ENCODE data around the gene RABGAP1L. TPM values are rescaled to one million over a fixed set of nuclear protein-coding genes. Genes with fewer than 3 reads are reported as not detected.

Gene RABGAP1L
- polyA plus RNA-seq, 3 donors, result 35.2 to 75.3 (median 63.3) TPM

DNA sequence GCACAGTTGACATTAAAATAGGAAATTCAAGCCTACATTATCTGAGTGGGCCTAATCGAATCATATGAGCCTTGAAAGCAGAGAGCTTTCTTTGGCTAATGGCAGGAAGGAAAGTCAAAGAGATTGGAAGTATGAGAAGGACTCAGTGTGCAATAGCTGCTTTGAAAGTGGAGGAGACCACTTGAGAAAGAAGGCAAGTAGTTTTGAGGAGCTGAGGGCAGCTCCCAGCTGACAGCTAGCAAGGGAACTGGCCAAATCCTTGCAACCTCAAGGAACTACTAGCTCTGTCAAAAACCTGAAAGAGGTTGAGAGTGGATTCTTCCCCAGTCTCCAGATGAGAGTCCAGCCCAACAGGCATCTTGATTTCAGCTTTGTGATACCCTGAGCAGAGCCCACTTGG lies 691.4 kb downstream of the RABGAP1L start:
- TF ChIP-seq CTCF (IDR thresholded peaks at IDR 0.05), result no peak
- no peak overlapping the region for H2AFZ ChIP-seq (ENCODE audit: insufficient read depth, low read depth, low read length, poor library complexity, severe bottlenecking)
- Mint-ChIP-seq H3K4me1 (no peaks in the 10 kb centered on the region), H3K27ac (no peak overlapping the region), H3K27me3 (ENCODE audit: low read depth in 3 of 3) (peaks cover 0 to 2% (median 0%) of the 10 kb centered on the region in 3 donors), H3K4me3 (no peak overlapping the region), H3K36me3 (no peaks in the 10 kb centered on the region), H3K9me3 (peaks cover 0 to 3% (median 0%) of the 10 kb centered on the region in 7 donors)
- H3K9ac ChIP-seq (ENCODE audit: insufficient read depth, low read length, poor library complexity, severe bottlenecking), result no peak overlapping the region
- no peaks in the 10 kb centered on the region for H4K20me1 ChIP-seq (ENCODE audit: insufficient read depth, low read length)
- intact Hi-C loops (cut with micrococcal nuclease), result no loop called here
- no peaks in the 10 kb centered on the region for H3K9me3 ChIP-seq (replicated peaks in 1 of 2; ENCODE audit: control insufficient read depth in 1 of 2, insufficient read depth in 1 of 2, low read length in 2 of 2)
- H3K27me3 ChIP-seq (ENCODE audit: control insufficient read depth in 2 of 2, insufficient read depth in 2 of 2, low read length in 2 of 2), result no peaks in the 10 kb centered on the region
- H3K36me3 ChIP-seq (replicated peaks in 1 of 2; ENCODE audit: control insufficient read depth in 1 of 2, insufficient read depth in 2 of 2, low read length in 2 of 2), result no peaks in the 10 kb centered on the region
- DNase-seq, result no peak
- H3K4me2 ChIP-seq (replicated peaks; ENCODE audit: extremely low read depth, low read length, poor library complexity, severe bottlenecking), result no peak overlapping the region
- WGBS (ENCODE audit: insufficient coverage), result no CpG with 5 or more reads among the region's 1 CpG
- no peak overlapping the region for H3K27ac ChIP-seq (ENCODE audit: low read depth in 1 of 2, low read length in 2 of 2)
- no peak overlapping the region for H3K4me3 ChIP-seq (replicated peaks in 1 of 3; ENCODE audit: low read depth in 2 of 3, low read length in 3 of 3)
- H3K79me2 ChIP-seq (ENCODE audit: insufficient read depth, low read length), result no peaks in the 10 kb centered on the region
- H3K4me1 ChIP-seq (ENCODE audit: control insufficient read depth in 1 of 2, insufficient read depth in 2 of 2, low read length in 2 of 2), result no peaks in the 10 kb centered on the region

DNA sequence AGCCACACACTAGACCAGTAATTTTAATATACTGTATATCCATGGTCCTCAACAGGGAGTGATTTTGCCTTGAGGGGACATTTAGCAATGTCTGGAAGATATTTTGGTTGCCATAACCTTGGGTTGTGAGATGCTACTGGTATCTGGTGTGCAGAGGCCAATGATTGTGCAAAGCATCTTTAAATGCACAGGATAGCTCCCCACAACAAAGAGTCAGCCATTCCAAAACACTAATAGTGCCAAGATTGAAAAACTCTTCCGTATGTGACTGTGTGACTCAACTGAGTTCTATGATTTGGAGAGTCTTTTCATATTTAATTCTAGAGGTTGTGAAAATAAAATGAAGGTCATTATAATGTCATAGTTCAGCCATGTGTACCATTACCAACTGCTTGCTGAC lies 699.0 kb downstream of the RABGAP1L start:
- no peaks in the 10 kb centered on the region for H3K4me1 ChIP-seq (ENCODE audit: control insufficient read depth in 1 of 2, insufficient read depth in 2 of 2, low read length in 2 of 2)
- no peak overlapping the region for H3K9ac ChIP-seq (ENCODE audit: insufficient read depth, low read length, poor library complexity, severe bottlenecking)
- Mint-ChIP-seq H3K36me3 (peaks cover 0 to 2% of the 10 kb centered on the region in 2 donors), H3K4me3 (no peak overlapping the region), H3K9me3 (peaks cover 0 to 7% (median 3%) of the 10 kb centered on the region in 7 donors), H3K4me1 (no peaks in the 10 kb centered on the region), H3K27me3 (ENCODE audit: low read depth in 3 of 3) (no peaks in the 10 kb centered on the region), H3K27ac (no peak overlapping the region)
- H3K36me3 ChIP-seq (replicated peaks in 1 of 2; ENCODE audit: control insufficient read depth in 1 of 2, insufficient read depth in 2 of 2, low read length in 2 of 2), result no peaks in the 10 kb centered on the region
- no peaks in the 10 kb centered on the region for H3K27me3 ChIP-seq (ENCODE audit: control insufficient read depth in 2 of 2, insufficient read depth in 2 of 2, low read length in 2 of 2)
- DNase-seq, result no peak
- no peaks in the 10 kb centered on the region for H4K20me1 ChIP-seq (ENCODE audit: insufficient read depth, low read length)
- no peak overlapping the region for H3K4me2 ChIP-seq (replicated peaks; ENCODE audit: extremely low read depth, low read length, poor library complexity, severe bottlenecking)
- no peak for TF ChIP-seq CTCF (IDR thresholded peaks at IDR 0.05)
- no peaks in the 10 kb centered on the region for H3K9me3 ChIP-seq (replicated peaks in 1 of 2; ENCODE audit: control insufficient read depth in 1 of 2, insufficient read depth in 1 of 2, low read length in 2 of 2)
- no CpG with 5 or more reads among the region's 1 CpG for WGBS (ENCODE audit: insufficient coverage)
- H3K4me3 ChIP-seq (replicated peaks in 1 of 3; ENCODE audit: low read depth in 2 of 3, low read length in 3 of 3), result no peak overlapping the region
- no peak overlapping the region for H3K27ac ChIP-seq (ENCODE audit: low read depth in 1 of 2, low read length in 2 of 2)
- no peaks in the 10 kb centered on the region for H3K79me2 ChIP-seq (ENCODE audit: insufficient read depth, low read length)
- intact Hi-C loops (cut with micrococcal nuclease), result no loop called here
- no peak overlapping the region for H2AFZ ChIP-seq (ENCODE audit: insufficient read depth, low read depth, low read length, poor library complexity, severe bottlenecking)

Data from CD14-positive monocyte (primary cell).